GM12878 (cell line): ENCODE measurements around the gene GOLIM4. TPM values are rescaled to one million over a fixed set of nuclear protein-coding genes. Genes with fewer than 3 reads are reported as not detected.

Source experiments
- ATAC-seq: fragments of 200-7000 bp; cut with Tn5 transposase; 3 replicates; pipeline ENCODE4 v1.9.1; 2020; ENCODE audit warnings: mild to moderate bottlenecking, moderate library complexity
- BruUV-seq: library from RNA; stranded (reverse); fragments of 400-500 nt; replicated peaks from 2 replicates; lab custom pipeline; 2021; lab: Mats Ljungman, UMichigan
- CTCF ChIA-PET: fragments of 300-600 bp; sonication (Branson Sonifier 250); formaldehyde crosslinking; extraction: SDS; loops from one replicate; lab custom pipeline; 2021; ENCODE audit warnings: inconsistent platforms; lab: Yijun Ruan, JAX
- POLR2A ChIA-PET: fragments of 350-600 bp; formaldehyde crosslinking; extraction: SDS; loops from one replicate; lab custom pipeline; 2021; ENCODE audit warnings: inconsistent platforms; lab: Charles Lee
- RAD21 ChIA-PET: fragments of 300-600 bp; sonication (Branson Sonifier 250); formaldehyde crosslinking; loops from one replicate; lab custom pipeline; 2023; ENCODE audit warnings: antibody characterized with exemption; ENCODE audit not compliant: unreplicated experiment; lab: Charles Lee
- SMC1A ChIA-PET: fragments of 300-600 bp; sonication (Branson Sonifier 250); formaldehyde crosslinking; loops from one replicate; lab custom pipeline; 2023; ENCODE audit not compliant: unreplicated experiment, uncharacterized antibody; lab: Charles Lee
- DNase-seq: peaks from one replicate; pipeline ENCODE4 v3.0.0-alpha.2; 2011; ENCODE audit warnings: low read depth, low spot score
- FAIRE-seq: peaks from 3 replicates; lab custom pipeline; 2011; peaks lifted over from hg19 to GRCh38; lab: Jason Lieb, UNC
- H2AFZ ChIP-seq: 2 replicates; pipeline ENCODE4 v1.6.0; 2011; ENCODE audit warnings: low read depth, low read length, control low read depth; ENCODE audit not compliant: control insufficient read depth
- H3K27ac ChIP-seq: 2 replicates; pipeline ENCODE4 v1.5.1; 2011; ENCODE audit warnings: control low read depth; ENCODE audit not compliant: control insufficient read depth, insufficient read depth
- H3K27me3 ChIP-seq, 2 experiments: replicated peaks in 1 of 2; 2 replicates each; pipeline versions ENCODE4 v1.6.0 to v1.6.1; 2011; ENCODE audit warnings: low read length in 1 of 2; ENCODE audit not compliant: control insufficient read depth in 2 of 2, insufficient read depth in 2 of 2
- H3K36me3 ChIP-seq, 2 experiments: 2 replicates each; pipeline ENCODE4 v1.5.1; 2011; ENCODE audit warnings: low read length in 1 of 2; ENCODE audit not compliant: control insufficient read depth in 2 of 2, insufficient read depth in 2 of 2
- H3K4me1 ChIP-seq: 2 replicates; pipeline ENCODE4 v1.6.1; 2011; ENCODE audit warnings: mild to moderate bottlenecking, low read length, moderate library complexity, mixed read lengths; ENCODE audit not compliant: control insufficient read depth, insufficient read depth
- H3K4me2 ChIP-seq: 2 replicates; pipeline ENCODE4 v1.6.0; 2011; ENCODE audit warnings: control low read depth; ENCODE audit not compliant: control insufficient read depth, insufficient read depth
- H3K4me3 ChIP-seq: fragments of 200-600 bp; sonication (generic); 2 replicates; pipeline ENCODE4 v1.5.1; 2016
- H3K79me2 ChIP-seq: 2 replicates; pipeline ENCODE4 v1.6.0; 2011; ENCODE audit warnings: low read length; ENCODE audit not compliant: control insufficient read depth, insufficient read depth
- H3K9ac ChIP-seq: 2 replicates; pipeline ENCODE4 v1.8.0; 2011; ENCODE audit warnings: low read length, control low read depth, mixed read lengths; ENCODE audit not compliant: control insufficient read depth, insufficient read depth
- H3K9me3 ChIP-seq: replicated peaks from 3 replicates; pipeline ENCODE4 v1.5.1; 2011; ENCODE audit warnings: mild to moderate bottlenecking, low read length; ENCODE audit not compliant: control insufficient read depth, insufficient read depth
- H4K20me1 ChIP-seq: 2 replicates; pipeline ENCODE4 v1.6.0; 2011; ENCODE audit not compliant: control insufficient read depth, insufficient read depth
- BCL11A ChIP-seq: IDR thresholded peaks from 2 replicates; pipeline ENCODE4 v1.6.1; 2011; ENCODE audit warnings: low read depth, low read length
- BHLHE40 ChIP-seq, 2 experiments: fragments of 450-650 bp in 1 of 2; IDR thresholded peaks; 2 replicates each; pipeline ENCODE4 v1.6.1; 2011 to 2017; ENCODE audit warnings: low read depth in 2 of 2, borderline replicate concordance in 1 of 2, improper control_type of control experiment in 1 of 2, low read length in 1 of 2, mild to moderate bottlenecking in 1 of 2
- ETV6 ChIP-seq, 2 experiments: fragments of 450-650 bp in 1 of 2; IDR thresholded peaks in 1 of 2; conservative IDR thresholded peaks in 1 of 2; 2 replicates each; pipeline ENCODE4 v1.6.1; 2014; ENCODE audit warnings: antibody characterized with exemption in 1 of 2, borderline replicate concordance in 1 of 2, low read depth in 1 of 2, mild to moderate bottlenecking in 1 of 2, moderate library complexity in 1 of 2
- FOXM1 ChIP-seq: IDR thresholded peaks from 2 replicates; pipeline ENCODE4 v1.6.1; 2012; ENCODE audit warnings: low read depth, mild to moderate bottlenecking, inconsistent platforms, low read length, moderate library complexity
- GATAD2B ChIP-seq: fragments of 450-650 bp; conservative IDR thresholded peaks from 2 replicates; pipeline ENCODE4 v1.6.1; 2017; ENCODE audit warnings: low read depth, mild to moderate bottlenecking, moderate library complexity
- IKZF1 ChIP-seq: fragments of 450-650 bp; conservative IDR thresholded peaks from 2 replicates; pipeline ENCODE4 v1.6.1; 2017; ENCODE audit warnings: antibody characterized with exemption, mild to moderate bottlenecking
- IKZF2 ChIP-seq, 2 experiments: fragments of 450-650 bp; IDR thresholded peaks; 2 replicates each; pipeline ENCODE4 v1.6.1; 2017; ENCODE audit warnings: mild to moderate bottlenecking in 2 of 2, moderate library complexity in 2 of 2
- MTA2 ChIP-seq: fragments of 450-650 bp; IDR thresholded peaks from 2 replicates; pipeline ENCODE4 v1.6.1; 2016; ENCODE audit warnings: low read depth, mild to moderate bottlenecking, moderate library complexity
- MXI1 ChIP-seq: fragments of 150-350 bp; IDR thresholded peaks from 2 replicates; pipeline ENCODE4 v1.6.1; 2011; ENCODE audit warnings: low read depth, mild to moderate bottlenecking, inconsistent platforms, low read length, improper control_type of control experiment
- NBN ChIP-seq: fragments of 450-650 bp; IDR thresholded peaks from 2 replicates; pipeline ENCODE4 v1.6.1; 2016
- NRF1 ChIP-seq: conservative IDR thresholded peaks from 2 replicates; pipeline ENCODE4 v1.6.1; 2011; ENCODE audit warnings: mild to moderate bottlenecking, low read depth, low read length, improper control_type of control experiment
- PAX8 ChIP-seq: fragments of 450-650 bp; IDR thresholded peaks from 2 replicates; pipeline ENCODE4 v1.6.1; 2017; ENCODE audit warnings: mild to moderate bottlenecking, moderate library complexity
- POLR2AphosphoS5 ChIP-seq: IDR thresholded peaks from 2 replicates; pipeline ENCODE4 v1.6.1; 2011; ENCODE audit warnings: mild to moderate bottlenecking, low read length, inconsistent platforms
- RAD21 ChIP-seq: IDR thresholded peaks from 2 replicates; pipeline ENCODE4 v1.6.1; 2011; ENCODE audit warnings: mild to moderate bottlenecking, low read depth, low read length, moderate library complexity; ENCODE audit not compliant: insufficient read depth
- RUNX3 ChIP-seq: IDR thresholded peaks from 2 replicates; pipeline ENCODE4 v1.6.1; 2012; ENCODE audit warnings: low read length, inconsistent platforms
- SP1 ChIP-seq: IDR thresholded peaks from one replicate; pipeline ENCODE4 v1.6.1; 2011; ENCODE audit warnings: low read depth, low read length
- WRNIP1 ChIP-seq: IDR thresholded peaks from 2 replicates; pipeline ENCODE4 v1.6.1; 2011; ENCODE audit warnings: low read depth, low read length, improper control_type of control experiment, borderline replicate concordance
- ZBED1 ChIP-seq: IDR thresholded peaks from 2 replicates; pipeline ENCODE4 v1.6.1; 2016; ENCODE audit warnings: borderline replicate concordance
- WGBS: methylation state at CpG from one replicate; pipeline ENCODE4 v1.1.6; 2016; ENCODE audit warnings: low lambda C conversion rate; ENCODE audit not compliant: insufficient replicate concordance, insufficient coverage; ENCODE audit errors: missing lambda C conversion rate; 5-methylcytosine and 5-hydroxymethylcytosine counted together
- in situ Hi-C: fragments of 300-500 bp; cut with MboI; formaldehyde crosslinking; loops from 9 replicates; pipeline ENCODE4 v1.14.3; 2018; ENCODE audit warnings: mixed read lengths
- intact Hi-C: fragments of 100-400 bp; cut with micrococcal nuclease; formaldehyde crosslinking; loops from one replicate; pipeline ENCODE4 v1.14.2; 2022; ENCODE audit not compliant: unreplicated experiment
- polyA plus RNA-seq, 11 experiments: library from polyadenylated mRNA; depleted of rRNA in 4 of 11; unstranded in 6 of 11; stranded (reverse) in 5 of 11; fragments of >200 nt; fragmentation: Nextera tagmentation in 4 of 11; fragmentation: Illumina TruSeq in 1 of 11; extraction: Ambion mirVana in 4 of 11; extraction: Trizol in 1 of 11; gene quantifications; 1 replicate in 1 of 11; 2 replicates in 10 of 11; pipeline versions ENCODE4 v1.2.1 to v1.2.3, GENCODE V29; 2011 to 2016; ENCODE audit warnings: inconsistent platforms in 2 of 11, missing spikeins in 2 of 11, low read depth in 1 of 11
- total RNA-seq, 4 experiments: library from RNA; depleted of rRNA in 3 of 4; stranded (reverse); fragments of >200 nt in 3 of 4; fragmentation: Illumina TruSeq in 1 of 4; extraction: Trizol in 1 of 4; gene quantifications; 2 replicates each; pipeline versions ENCODE4 v1.2.1 to v1.2.3, GENCODE V29; 2013 to 2021
- TF ChIP-seq, protein P1 (sequence below): fragments of 450-650 bp; IDR thresholded peaks from 2 replicates; pipeline ENCODE4 v1.6.1; 2016; ENCODE audit warnings: mild to moderate bottlenecking
- TF ChIP-seq, protein P2 (sequence below): fragments of 450-650 bp; IDR thresholded peaks from 2 replicates; pipeline ENCODE4 v1.6.1; 2014; ENCODE audit warnings: mild to moderate bottlenecking
- TF ChIP-seq, protein P3 (sequence below): IDR thresholded peaks from 2 replicates; pipeline ENCODE4 v1.6.1; 2011; ENCODE audit warnings: low read depth, low read length, improper control_type of control experiment, borderline replicate concordance
- TF ChIP-seq, protein P4 (sequence below): fragments of 450-650 bp; IDR thresholded peaks from 2 replicates; pipeline ENCODE4 v1.6.1; 2017; ENCODE audit warnings: low read depth, mild to moderate bottlenecking, moderate library complexity

The GOLIM4 gene
- total and polyA plus RNA-seq, 10 of the 15 experiments (the other 5 are each of a cell fraction or from before 2014, with no cell fraction given): 11.1 to 32.4 (median 19.3) TPM

DNA sequence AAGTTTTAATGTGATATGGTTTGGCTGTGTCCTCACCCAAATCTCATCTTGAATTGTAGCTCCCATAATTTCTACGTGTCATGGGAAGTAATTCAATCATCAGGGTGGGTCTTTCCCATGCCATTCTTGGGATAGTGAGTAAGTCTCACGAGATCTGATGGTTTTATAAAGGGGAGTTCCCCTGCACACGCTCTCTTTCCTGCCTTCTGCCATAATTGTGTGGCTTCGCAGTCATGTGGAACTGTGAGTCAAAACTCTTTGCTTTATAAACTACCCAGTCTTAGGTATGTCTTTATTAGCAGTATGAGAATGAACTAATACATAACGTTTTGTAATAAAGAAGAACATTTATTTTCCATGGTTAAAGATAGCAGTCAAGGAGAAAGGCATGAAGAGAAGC lies 39.2 kb upstream of the GOLIM4 start:
- H3K9me3 ChIP-seq: no peaks in the 10 kb centered on the region
- no peak overlapping the region for H3K27ac ChIP-seq
- ATAC-seq (peak; percentile 94), DNase-seq (no peak), FAIRE-seq (no peak)
- no peak overlapping the region for H3K9ac ChIP-seq
- H4K20me1 ChIP-seq: no peaks in the 10 kb centered on the region
- no TSS peak for BruUV-seq
- RAD21 ChIA-PET: no interaction called here
- H3K79me2 ChIP-seq: no peaks in the 10 kb centered on the region
- in situ Hi-C loops (no loop called here), intact Hi-C loops (no loop called here)
- POLR2A ChIA-PET: no interaction called here
- 17% methylated on average over 5 of the region's 5 CpGs for WGBS
- CTCF ChIA-PET: interaction anchor here (1.0 kb wide), 1 partner anchor 82 kb away, joined by 4 read pairs; no protein-coding TSS in a partner anchor
- H3K4me2 ChIP-seq: no peak overlapping the region
- no peaks in the 10 kb centered on the region for H3K4me1 ChIP-seq
- H3K36me3 ChIP-seq: no peaks in the 10 kb centered on the region
- H3K27me3 ChIP-seq: no peaks in the 10 kb centered on the region
- TF ChIP-seq WRNIP1 (no peak), BCL11A (peak; percentile 38; the same call in 1 of the 2 replicates), NRF1 (no peak), MXI1 (no peak), BHLHE40 (IDR thresholded peaks at IDR 0.05; ENCODE audit: borderline replicate concordance in 1 of 2, low read depth in 2 of 2, low read length in 1 of 2) (peak; percentile 51 to 86; a peak in 2 of 4 replicates), POLR2AphosphoS5 (no peak), ZBED1 (no peak), MTA2 (peak; percentile 59; the same call in 1 of the 2 replicates), RUNX3 (peak; percentile 48; the same call in 1 of the 2 replicates), RAD21 (no peak), ETV6 (conservative IDR thresholded peaks at IDR 0.05 in 1 of 2, IDR thresholded peaks at IDR 0.05 in 1 of 2; ENCODE audit: borderline replicate concordance in 1 of 2, low read depth in 1 of 2) (no peak), SP1 (no peak), NBN (0 out of 2 replicates have a peak, but pooled peaks have one; percentile 3), IKZF1 (peak; percentile 28; the same call in 1 of the 2 replicates), IKZF2 (IDR thresholded peaks at IDR 0.05) (peak; percentile 44 to 55; a peak in 1 of 4 replicates), PAX8 (no peak), FOXM1 (no peak), GATAD2B (no peak)
- TF ChIP-seq, protein P1, sequence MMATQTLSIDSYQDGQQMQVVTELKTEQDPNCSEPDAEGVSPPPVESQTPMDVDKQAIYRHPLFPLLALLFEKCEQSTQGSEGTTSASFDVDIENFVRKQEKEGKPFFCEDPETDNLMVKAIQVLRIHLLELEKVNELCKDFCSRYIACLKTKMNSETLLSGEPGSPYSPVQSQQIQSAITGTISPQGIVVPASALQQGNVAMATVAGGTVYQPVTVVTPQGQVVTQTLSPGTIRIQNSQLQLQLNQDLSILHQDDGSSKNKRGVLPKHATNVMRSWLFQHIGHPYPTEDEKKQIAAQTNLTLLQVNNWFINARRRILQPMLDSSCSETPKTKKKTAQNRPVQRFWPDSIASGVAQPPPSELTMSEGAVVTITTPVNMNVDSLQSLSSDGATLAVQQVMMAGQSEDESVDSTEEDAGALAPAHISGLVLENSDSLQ: no peak; the same call in 1 of the 2 replicates
- TF ChIP-seq, protein P2, sequence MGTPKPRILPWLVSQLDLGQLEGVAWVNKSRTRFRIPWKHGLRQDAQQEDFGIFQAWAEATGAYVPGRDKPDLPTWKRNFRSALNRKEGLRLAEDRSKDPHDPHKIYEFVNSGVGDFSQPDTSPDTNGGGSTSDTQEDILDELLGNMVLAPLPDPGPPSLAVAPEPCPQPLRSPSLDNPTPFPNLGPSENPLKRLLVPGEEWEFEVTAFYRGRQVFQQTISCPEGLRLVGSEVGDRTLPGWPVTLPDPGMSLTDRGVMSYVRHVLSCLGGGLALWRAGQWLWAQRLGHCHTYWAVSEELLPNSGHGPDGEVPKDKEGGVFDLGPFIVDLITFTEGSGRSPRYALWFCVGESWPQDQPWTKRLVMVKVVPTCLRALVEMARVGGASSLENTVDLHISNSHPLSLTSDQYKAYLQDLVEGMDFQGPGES: no peak
- TF ChIP-seq, protein P3, sequence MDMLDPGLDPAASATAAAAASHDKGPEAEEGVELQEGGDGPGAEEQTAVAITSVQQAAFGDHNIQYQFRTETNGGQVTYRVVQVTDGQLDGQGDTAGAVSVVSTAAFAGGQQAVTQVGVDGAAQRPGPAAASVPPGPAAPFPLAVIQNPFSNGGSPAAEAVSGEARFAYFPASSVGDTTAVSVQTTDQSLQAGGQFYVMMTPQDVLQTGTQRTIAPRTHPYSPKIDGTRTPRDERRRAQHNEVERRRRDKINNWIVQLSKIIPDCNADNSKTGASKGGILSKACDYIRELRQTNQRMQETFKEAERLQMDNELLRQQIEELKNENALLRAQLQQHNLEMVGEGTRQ: no peak
- TF ChIP-seq, protein P4, sequence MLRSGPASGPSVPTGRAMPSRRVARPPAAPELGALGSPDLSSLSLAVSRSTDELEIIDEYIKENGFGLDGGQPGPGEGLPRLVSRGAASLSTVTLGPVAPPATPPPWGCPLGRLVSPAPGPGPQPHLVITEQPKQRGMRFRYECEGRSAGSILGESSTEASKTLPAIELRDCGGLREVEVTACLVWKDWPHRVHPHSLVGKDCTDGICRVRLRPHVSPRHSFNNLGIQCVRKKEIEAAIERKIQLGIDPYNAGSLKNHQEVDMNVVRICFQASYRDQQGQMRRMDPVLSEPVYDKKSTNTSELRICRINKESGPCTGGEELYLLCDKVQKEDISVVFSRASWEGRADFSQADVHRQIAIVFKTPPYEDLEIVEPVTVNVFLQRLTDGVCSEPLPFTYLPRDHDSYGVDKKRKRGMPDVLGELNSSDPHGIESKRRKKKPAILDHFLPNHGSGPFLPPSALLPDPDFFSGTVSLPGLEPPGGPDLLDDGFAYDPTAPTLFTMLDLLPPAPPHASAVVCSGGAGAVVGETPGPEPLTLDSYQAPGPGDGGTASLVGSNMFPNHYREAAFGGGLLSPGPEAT: peak; percentile 65; the same call in 1 of the 2 replicates
- TF ChIP-seq, all 136 proteins: peak for 8
- SMC1A ChIA-PET: no interaction called here
- Histone ChIP-seq H2AFZ (no peak overlapping the region; the same call in none of the 2 replicates), H3K4me3 (no peak overlapping the region)
